Esophagus squamous epithelium (tissue), 4 donors: ENCODE results near the gene KRTAP5-11.

Source experiments
- CTCF ChIP-seq, 6 experiments: fragments of 450-650 bp in 4 of 6; fragments of 200-600 bp in 2 of 6; sonication (generic) in 2 of 6; IDR thresholded peaks; one replicate each; pipeline ENCODE4 v1.5.1; 2016 to 2019; ENCODE audit warnings: antibody characterized with exemption in 6 of 6, mild to moderate bottlenecking in 4 of 6, moderate library complexity in 4 of 6
- POLR2A ChIP-seq, 4 donors: fragments of 450-650 bp; IDR thresholded peaks; one replicate each; pipeline ENCODE4 v1.6.1; 2017; ENCODE audit warnings: antibody characterized with exemption in 4 of 4, mild to moderate bottlenecking in 4 of 4, moderate library complexity in 3 of 4

GRCh38 chr11:71582309-71582895 lies at the start of gene KRTAP5-11:
- TF ChIP-seq CTCF (IDR thresholded peaks at IDR 0.05) (no peak), POLR2A (IDR thresholded peaks at IDR 0.05) (no peak)
